ENCODE results near the gene SELENOI.

GRCh38 chr2:26376799-26377198 is 30.9 kb downstream of the SELENOI start:
- TF ChIP-seq, protein P1, sequence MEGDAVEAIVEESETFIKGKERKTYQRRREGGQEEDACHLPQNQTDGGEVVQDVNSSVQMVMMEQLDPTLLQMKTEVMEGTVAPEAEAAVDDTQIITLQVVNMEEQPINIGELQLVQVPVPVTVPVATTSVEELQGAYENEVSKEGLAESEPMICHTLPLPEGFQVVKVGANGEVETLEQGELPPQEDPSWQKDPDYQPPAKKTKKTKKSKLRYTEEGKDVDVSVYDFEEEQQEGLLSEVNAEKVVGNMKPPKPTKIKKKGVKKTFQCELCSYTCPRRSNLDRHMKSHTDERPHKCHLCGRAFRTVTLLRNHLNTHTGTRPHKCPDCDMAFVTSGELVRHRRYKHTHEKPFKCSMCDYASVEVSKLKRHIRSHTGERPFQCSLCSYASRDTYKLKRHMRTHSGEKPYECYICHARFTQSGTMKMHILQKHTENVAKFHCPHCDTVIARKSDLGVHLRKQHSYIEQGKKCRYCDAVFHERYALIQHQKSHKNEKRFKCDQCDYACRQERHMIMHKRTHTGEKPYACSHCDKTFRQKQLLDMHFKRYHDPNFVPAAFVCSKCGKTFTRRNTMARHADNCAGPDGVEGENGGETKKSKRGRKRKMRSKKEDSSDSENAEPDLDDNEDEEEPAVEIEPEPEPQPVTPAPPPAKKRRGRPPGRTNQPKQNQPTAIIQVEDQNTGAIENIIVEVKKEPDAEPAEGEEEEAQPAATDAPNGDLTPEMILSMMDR (IDR thresholded peaks at IDR 0.05), result no peak
- TF ChIP-seq POLR2A (IDR thresholded peaks at IDR 0.05), result no peak
- no peak for TF ChIP-seq POLR2AphosphoS5 (IDR thresholded peaks at IDR 0.05)
